ENCODE data around the gene SLC17A9. TPM values are rescaled to one million over a fixed set of nuclear protein-coding genes. Genes with fewer than 3 reads are reported as not detected.

Gene SLC17A9
- total RNA-seq, 2 experiments from 2014 or later, result 17.4 to 20.6 TPM

DNA sequence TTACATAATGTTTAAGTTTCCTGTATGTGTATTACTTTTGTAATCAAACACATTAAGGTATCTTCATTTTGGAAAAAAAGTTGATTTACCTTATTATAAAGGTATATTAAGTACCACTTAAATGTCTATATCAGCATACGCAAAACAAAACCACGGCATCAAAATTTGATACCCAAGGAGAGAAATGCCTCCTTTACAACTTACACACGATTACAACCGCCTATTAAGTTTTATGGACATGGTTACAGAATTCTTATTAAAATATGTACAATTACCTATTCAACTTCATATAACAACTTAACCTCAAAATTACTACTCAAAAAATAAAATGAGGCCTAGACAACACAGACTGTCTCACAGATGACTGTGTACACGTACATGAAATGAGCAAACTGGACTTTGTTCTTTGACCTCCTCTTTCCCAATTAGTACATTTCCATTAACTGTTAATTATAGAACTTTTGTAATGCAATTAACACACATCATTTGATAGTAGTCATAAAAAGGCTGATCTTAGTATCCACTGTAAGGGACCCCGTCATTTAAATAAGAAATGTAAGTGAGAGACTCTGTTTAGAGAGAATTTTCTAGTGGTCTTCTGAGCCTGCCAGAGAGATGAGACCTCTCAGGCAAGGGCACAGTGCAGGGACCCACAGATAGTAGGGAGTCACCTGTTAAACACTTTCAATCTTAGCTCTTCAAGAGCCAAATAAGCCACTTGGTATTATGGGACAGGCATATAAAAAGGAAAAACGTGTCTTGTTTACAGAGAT, 28.7 kb upstream of the SLC17A9 start:
- CTCF ChIA-PET, result interaction anchor here (1.4 to 2.0 kb wide), 3 partner anchors 8 to 24 kb away, joined by 4 to 7 read pairs (median 5); no protein-coding TSS in a partner anchor
- Mint-ChIP-seq H3K9me3 (no peaks in the 10 kb centered on the region), H3K27me3 (ENCODE audit: low read depth) (no peaks in the 10 kb centered on the region), H3K4me3 (peak overlapping the region; percentile 86), H3K36me3 (ENCODE audit: low read depth) (peaks cover 6% of the 10 kb centered on the region), H3K4me1 (ENCODE audit: low read depth) (peaks cover 74% of the 10 kb centered on the region), H3K27ac (peak overlapping the region; percentile 91)
- DNase-seq, result no peak
- intact Hi-C loops (cut with micrococcal nuclease), result no loop called here

DNA sequence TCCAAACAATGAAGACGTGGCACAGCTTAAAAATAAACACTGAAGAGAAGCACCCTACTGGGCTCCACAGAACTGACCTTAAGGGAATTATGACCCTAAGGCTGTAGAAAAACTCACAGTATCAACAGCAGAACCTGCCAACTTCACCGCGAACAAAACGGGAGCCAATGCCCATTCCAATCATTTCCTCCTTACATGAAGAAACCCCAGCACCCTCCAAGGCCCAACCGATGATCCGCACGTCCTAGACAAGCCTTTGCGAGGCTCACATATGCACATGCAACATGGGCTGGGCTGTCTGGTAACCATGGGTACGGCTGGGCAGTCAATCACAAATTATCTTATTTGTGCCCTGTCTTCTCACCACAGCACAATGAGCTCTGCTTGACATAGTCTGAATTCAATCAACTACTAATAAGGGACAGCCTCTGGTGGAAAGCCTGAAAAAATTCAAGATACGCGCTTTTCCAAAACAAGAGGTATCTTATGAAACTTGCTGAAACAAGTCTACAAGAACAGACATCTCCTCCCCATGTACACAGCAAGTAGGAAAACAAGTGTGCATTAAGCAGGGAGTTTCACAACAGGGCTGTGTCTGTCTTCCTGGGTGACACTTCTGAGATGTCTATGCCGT, 27.9 kb upstream of the SLC17A9 start:
- peak overlapping the region; percentile 91 for H3K27ac Mint-ChIP-seq
- no peaks in the 10 kb centered on the region for H3K27me3 Mint-ChIP-seq (ENCODE audit: low read depth)
- DNase-seq, result peak; percentile 47
- intact Hi-C loops (cut with micrococcal nuclease), result loop anchor here (1.0 kb wide), 1 partner anchor 24 kb away; no protein-coding TSS in a partner anchor
- H3K36me3 Mint-ChIP-seq (ENCODE audit: low read depth), result peaks cover 6% of the 10 kb centered on the region
- no peaks in the 10 kb centered on the region for H3K9me3 Mint-ChIP-seq
- CTCF ChIA-PET, result interaction anchor here (1.4 to 2.0 kb wide), 3 partner anchors 8 to 25 kb away, joined by 4 to 7 read pairs (median 5); no protein-coding TSS in a partner anchor
- H3K4me1 Mint-ChIP-seq (ENCODE audit: low read depth), result peaks cover 70% of the 10 kb centered on the region
- H3K4me3 Mint-ChIP-seq, result peak overlapping the region; percentile 86

DNA sequence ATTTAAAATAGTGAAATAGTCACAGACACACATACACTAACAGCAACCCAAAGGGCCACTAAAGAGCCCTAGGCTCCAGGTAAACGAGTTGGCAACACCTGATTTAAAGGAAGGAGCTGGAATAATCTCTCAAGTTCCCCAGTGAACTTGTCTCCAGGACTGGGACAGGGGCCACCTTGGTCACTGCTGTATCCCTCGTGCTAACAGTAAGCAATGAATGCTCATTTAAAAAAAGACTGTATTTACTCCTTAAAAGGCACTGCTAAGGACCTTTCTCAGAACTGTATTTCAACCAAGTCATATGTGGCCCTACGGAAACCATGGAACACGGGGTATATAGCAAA, 27.5 kb upstream of the SLC17A9 start:
- Mint-ChIP-seq H3K9me3 (no peaks in the 10 kb centered on the region), H3K4me3 (peak overlapping the region; percentile 86), H3K4me1 (ENCODE audit: low read depth) (peaks cover 69% of the 10 kb centered on the region), H3K27me3 (ENCODE audit: low read depth) (no peaks in the 10 kb centered on the region), H3K27ac (peak overlapping the region; percentile 91), H3K36me3 (ENCODE audit: low read depth) (peaks cover 6% of the 10 kb centered on the region)
- intact Hi-C loops (cut with micrococcal nuclease), result loop anchor here (1.0 kb wide), 1 partner anchor 25 kb away; no protein-coding TSS in a partner anchor
- CTCF ChIA-PET, result interaction anchor here (0.7 to 1.4 kb wide), 2 partner anchors 9 to 13 kb away, joined by 4 read pairs; no protein-coding TSS in a partner anchor
- no peak for DNase-seq

DNA sequence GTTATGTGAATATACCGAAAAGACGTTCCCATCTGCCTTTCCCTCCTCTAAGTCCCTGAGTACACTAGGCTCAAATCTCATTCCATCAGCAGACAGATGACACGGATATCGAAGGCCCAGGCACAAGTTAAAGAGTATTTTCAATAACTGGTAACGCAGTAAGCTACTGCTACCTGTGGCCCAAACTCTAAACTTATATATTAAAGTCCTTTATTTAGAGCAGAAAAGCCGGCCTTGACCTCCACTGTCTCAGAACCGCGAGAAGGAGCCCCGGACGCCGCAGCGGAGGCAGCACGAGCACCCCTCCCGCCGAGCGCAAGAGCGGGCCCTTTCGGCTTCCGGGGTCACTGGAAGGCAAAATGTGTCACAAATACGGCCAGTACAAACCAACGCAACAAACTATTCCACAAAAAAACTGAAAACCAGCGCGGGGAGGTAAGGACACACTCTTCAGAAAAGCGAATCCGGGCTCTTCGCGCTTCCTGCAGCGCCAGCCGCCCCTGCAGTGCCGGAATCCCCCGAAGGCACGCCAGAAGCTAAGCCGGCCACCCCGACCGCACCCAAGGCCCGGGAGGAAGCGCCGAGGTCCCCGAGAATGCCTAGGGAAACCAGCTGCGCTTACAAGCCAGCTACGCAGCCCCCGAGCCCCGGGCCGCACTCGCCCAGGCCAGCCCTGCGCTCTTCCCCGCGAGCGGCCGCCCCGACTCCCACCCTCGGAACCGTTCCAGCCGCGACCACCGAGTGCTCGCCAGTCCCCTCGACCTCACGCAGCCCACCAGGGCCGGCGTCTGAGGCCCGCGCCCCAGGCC, 26.9 kb upstream of the SLC17A9 start:
- DNase-seq, result peak; percentile 58
- Mint-ChIP-seq H3K27ac (peak overlapping the region; percentile 91), H3K9me3 (no peaks in the 10 kb centered on the region), H3K27me3 (ENCODE audit: low read depth) (no peaks in the 10 kb centered on the region), H3K4me1 (ENCODE audit: low read depth) (peaks cover 69% of the 10 kb centered on the region), H3K4me3 (peak overlapping the region; percentile 86), H3K36me3 (ENCODE audit: low read depth) (peaks cover 6% of the 10 kb centered on the region)
- intact Hi-C loops (cut with micrococcal nuclease), result loop anchor here (1.0 kb wide), 3 partner anchors 12 to 64 kb away; partner anchors contain the start of gene TCFL5
- CTCF ChIA-PET, result interaction anchor here (0.7 to 1.4 kb wide), 3 partner anchors 9 to 14 kb away, joined by 3 to 4 read pairs (median 4); no protein-coding TSS in a partner anchor

DNA sequence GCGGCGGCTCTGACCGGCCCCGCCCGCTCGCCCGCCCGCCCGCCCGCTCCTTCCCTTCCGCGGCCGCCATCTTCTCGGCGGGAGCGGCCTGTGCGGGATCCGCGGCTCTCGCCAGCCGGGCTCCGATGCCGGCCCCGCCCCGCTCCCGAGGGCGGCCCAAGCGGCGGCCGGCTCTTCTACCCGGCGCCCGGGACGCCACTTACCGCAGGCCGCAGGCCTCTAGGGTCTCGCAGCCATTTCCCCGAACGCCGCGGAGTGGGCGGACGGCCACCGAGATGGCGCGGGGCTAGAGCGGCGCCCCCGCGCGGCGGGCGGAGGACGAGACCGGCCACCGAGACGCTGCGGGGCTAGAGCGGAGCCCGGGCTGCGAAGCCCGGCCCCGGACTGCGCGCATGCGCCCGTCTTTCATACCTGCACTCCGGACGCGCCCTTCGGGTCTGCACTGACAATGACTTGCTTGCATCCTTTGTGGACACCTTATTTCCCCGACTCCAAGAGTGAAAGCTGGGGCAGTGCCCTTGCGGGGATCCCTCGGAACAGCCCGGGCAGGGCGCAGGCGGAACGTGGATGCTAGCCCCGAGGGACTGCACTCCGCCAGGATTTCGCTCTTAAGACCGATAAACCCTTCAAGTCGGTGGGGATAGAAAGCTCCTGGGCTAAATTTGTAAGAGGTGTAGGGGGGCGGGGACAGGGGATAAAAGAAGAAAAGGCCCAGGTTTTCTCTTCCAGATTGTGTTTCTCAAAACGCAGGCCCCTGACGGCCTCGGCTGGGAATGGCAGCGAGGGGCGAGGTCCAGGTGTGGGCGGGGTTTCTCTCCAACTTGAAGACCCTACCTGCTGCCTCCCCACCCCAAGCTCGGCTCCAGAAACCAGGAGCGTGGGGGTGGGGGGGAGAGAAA, 26.0 kb upstream of the SLC17A9 start, which contains the start of gene DIDO1:
TSS of gene DIDO1 (minus strand) at position 277 of the 899 bp plus-strand sequence.
- Mint-ChIP-seq H3K36me3 (ENCODE audit: low read depth) (peaks cover 5% of the 10 kb centered on the region), H3K4me3 (peak within 1 kb of the TSS; percentile 86), H3K4me1 (ENCODE audit: low read depth) (peaks cover 69% of the 10 kb centered on the region), H3K27me3 (ENCODE audit: low read depth) (no peaks in the 10 kb centered on the region), H3K27ac (peak within 1 kb of the TSS; percentile 91), H3K9me3 (no peaks in the 10 kb centered on the region)
- DNase-seq, result peak; percentile 91
- intact Hi-C loops (cut with micrococcal nuclease), result loop anchor here (1.0 kb wide), 2 partner anchors 11 to 65 kb away; partner anchors contain the start of gene TCFL5
- CTCF ChIA-PET, result interaction anchor here (0.6 to 2.9 kb wide), 6 partner anchors 8 to 28 kb away, joined by 3 to 15 read pairs (median 3); no protein-coding TSS in a partner anchor

DNA sequence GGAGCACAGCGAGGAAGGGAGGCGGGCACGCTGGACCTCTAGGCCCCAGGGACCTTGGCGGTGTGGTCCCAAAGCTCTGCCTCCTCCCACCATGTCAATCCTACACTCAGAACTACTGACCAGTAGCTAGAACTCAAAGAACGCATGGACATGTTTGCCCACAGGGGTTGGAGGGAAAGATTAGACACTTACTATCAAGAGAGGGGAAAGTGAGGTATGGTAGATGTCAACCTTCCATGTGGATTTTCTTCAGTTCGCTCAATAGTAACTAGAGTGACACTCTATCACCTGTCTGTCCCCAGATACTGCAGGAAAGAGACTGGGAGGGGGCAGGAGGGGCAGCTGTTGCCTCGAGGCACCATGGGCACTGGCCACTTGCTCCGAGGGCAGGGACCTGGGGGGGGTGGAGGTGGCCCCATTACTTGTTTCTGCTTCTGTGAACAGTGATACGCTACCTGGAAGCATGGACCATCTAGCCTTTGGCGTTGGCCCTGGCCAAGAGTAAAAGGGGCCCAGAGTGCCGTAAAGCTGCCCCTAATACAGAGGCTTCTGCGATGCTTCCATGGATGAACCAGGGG, 25.3 kb upstream of the SLC17A9 start:
- Mint-ChIP-seq H3K36me3 (ENCODE audit: low read depth) (peaks cover 5% of the 10 kb centered on the region), H3K4me3 (peak overlapping the region; percentile 85), H3K27ac (peak overlapping the region; percentile 86), H3K9me3 (no peaks in the 10 kb centered on the region), H3K27me3 (ENCODE audit: low read depth) (no peaks in the 10 kb centered on the region), H3K4me1 (ENCODE audit: low read depth) (peaks cover 73% of the 10 kb centered on the region)
- CTCF ChIA-PET, result interaction anchor here (0.6 to 2.9 kb wide), 7 partner anchors 9 to 29 kb away, joined by 3 to 15 read pairs (median 4); partner anchors contain the start of gene GID8
- no peak for DNase-seq
- intact Hi-C loops (cut with micrococcal nuclease), result no loop called here

DNA sequence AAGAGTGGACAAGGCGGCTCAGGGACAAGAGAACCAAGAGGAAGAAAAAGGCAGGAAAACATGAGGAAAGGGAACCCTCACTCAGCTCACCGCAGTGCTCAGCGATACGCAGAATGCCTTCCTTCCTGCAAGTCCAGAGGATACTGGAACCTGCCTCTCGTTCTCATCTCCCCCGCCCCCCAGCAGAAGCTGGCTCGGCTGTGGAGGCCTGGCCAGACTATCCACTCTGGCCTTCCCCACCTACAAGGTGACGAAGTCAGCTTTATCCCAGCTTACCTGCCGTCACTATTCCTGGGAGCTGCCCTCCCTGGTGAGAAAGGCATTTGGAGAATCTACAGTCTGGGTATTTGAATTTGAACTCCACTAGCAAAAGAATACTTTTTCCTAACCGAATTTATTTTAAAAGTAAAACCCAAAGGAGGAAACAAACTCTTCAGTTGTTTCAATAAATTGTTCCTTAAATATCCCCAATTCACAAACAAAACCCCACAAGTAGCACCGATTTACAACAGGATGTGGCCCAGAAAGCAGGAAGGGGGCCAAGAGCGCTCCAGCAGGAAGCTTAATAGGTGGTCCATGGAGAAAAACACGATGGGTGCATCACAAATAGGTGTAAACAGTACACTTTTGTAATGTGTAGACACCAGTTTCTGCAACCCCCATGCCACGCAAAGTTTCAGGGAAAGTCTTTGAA, 24.1 kb upstream of the SLC17A9 start:
- CTCF ChIA-PET, result interaction anchor here (1.3 to 2.9 kb wide), 4 partner anchors 9 to 29 kb away, joined by 4 to 15 read pairs (median 6); partner anchors contain the start of gene GID8
- DNase-seq, result no peak
- H3K27ac Mint-ChIP-seq, result peak overlapping the region; percentile 86
- no peaks in the 10 kb centered on the region for H3K27me3 Mint-ChIP-seq (ENCODE audit: low read depth)
- peaks cover 6% of the 10 kb centered on the region for H3K36me3 Mint-ChIP-seq (ENCODE audit: low read depth)
- H3K9me3 Mint-ChIP-seq, result no peaks in the 10 kb centered on the region
- peak overlapping the region; percentile 86 for H3K4me3 Mint-ChIP-seq
- H3K4me1 Mint-ChIP-seq (ENCODE audit: low read depth), result peaks cover 61% of the 10 kb centered on the region
- intact Hi-C loops (cut with micrococcal nuclease), result no loop called here

DNA sequence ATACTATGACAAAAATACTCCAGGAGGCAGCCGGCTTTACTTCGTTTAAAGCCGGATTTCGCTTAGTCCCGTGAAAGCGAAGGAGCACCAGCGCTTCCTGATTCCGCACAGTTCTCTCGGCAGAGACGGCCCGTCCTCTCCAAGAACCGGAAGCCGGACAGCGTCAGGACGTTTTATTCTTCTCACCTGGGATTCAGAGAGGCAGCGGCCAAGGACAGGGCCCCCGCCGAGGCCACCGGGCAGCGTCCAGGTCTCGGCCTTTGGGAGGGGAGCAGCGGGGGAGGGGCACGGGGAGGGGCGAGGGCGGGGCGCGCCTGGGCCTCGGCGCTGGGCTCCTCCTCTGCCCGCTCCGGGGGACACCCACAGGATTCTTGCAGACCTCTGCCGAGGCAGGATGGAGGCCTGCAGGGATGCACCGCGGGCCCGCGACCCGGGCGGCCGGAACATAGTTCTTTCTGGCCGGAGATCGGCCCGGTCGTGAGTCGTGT, 23.4 kb upstream of the SLC17A9 start:
- Mint-ChIP-seq H3K4me3 (peak overlapping the region; percentile 86), H3K4me1 (ENCODE audit: low read depth) (peaks cover 55% of the 10 kb centered on the region), H3K36me3 (ENCODE audit: low read depth) (peaks cover 6% of the 10 kb centered on the region), H3K9me3 (no peaks in the 10 kb centered on the region), H3K27me3 (ENCODE audit: low read depth) (no peaks in the 10 kb centered on the region), H3K27ac (peak overlapping the region; percentile 86)
- CTCF ChIA-PET, result interaction anchor here (1.5 to 2.9 kb wide), 2 partner anchors 11 to 30 kb away, joined by 4 to 15 read pairs; no protein-coding TSS in a partner anchor
- intact Hi-C loops (cut with micrococcal nuclease), result no loop called here
- DNase-seq, result peak; percentile 59

DNA sequence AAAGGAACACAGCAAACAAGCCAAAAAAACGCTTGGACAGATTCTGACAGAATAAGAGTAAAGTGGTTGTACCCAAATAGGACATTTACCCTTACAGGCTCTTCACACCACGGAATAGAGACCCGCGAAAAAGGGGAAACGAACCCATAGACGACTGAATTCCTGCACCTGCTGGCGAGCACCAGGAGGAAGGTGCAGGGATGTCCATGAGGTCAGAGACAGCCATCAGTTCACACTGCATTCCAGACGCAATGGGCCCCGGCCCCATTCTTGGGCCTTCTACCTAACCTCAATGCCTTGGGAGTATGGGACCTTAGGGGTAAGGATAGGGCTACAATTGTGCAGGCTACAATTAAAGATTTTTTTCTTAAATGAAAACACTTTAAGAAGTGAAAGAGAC, 21.0 kb upstream of the SLC17A9 start:
- CTCF ChIA-PET, result no interaction called here
- H3K4me1 Mint-ChIP-seq (ENCODE audit: low read depth), result peaks cover 47% of the 10 kb centered on the region
- no peaks in the 10 kb centered on the region for H3K27me3 Mint-ChIP-seq (ENCODE audit: low read depth)
- intact Hi-C loops (cut with micrococcal nuclease), result no loop called here
- no peak overlapping the region for H3K4me3 Mint-ChIP-seq
- peaks cover 2% of the 10 kb centered on the region for H3K36me3 Mint-ChIP-seq (ENCODE audit: low read depth)
- DNase-seq, result no peak
- no peaks in the 10 kb centered on the region for H3K9me3 Mint-ChIP-seq
- no peak overlapping the region for H3K27ac Mint-ChIP-seq

DNA sequence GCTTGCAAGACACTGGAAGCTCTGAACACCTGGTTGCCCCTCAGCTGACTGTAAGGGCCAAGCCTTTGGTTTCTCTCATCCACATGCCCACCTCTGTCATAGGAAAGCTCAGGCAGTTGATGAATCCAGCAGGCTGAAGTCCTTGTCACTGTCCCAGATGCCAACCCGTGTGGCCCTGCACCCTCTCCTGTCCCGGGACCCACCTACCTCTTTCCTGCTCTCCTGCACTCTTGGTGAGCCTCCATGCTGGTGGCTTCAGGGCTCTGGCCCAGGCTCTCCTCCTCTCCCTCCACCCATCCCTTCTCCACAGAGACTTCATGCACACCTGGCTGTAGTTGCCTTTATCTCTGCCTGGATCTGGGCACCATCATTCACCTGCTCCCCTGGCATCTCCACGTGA, 18.5 kb upstream of the SLC17A9 start:
- intact Hi-C loops (cut with micrococcal nuclease), result no loop called here
- no peak for DNase-seq
- H3K4me1 Mint-ChIP-seq (ENCODE audit: low read depth), result peaks cover 34% of the 10 kb centered on the region
- H3K9me3 Mint-ChIP-seq, result no peaks in the 10 kb centered on the region
- no peak overlapping the region for H3K27ac Mint-ChIP-seq
- CTCF ChIA-PET, result interaction anchor here (2.0 to 2.4 kb wide), 2 partner anchors 26 to 34 kb away, joined by 10 to 11 read pairs; no protein-coding TSS in a partner anchor
- no peak overlapping the region for H3K4me3 Mint-ChIP-seq
- H3K27me3 Mint-ChIP-seq (ENCODE audit: low read depth), result no peaks in the 10 kb centered on the region
- peaks cover 9% of the 10 kb centered on the region for H3K36me3 Mint-ChIP-seq (ENCODE audit: low read depth)

All from activated naive CD4-positive, alpha-beta T cell treated with anti-CD3 and anti-CD28 coated beads for 36 hours (primary cell).